SKM-1 treated with dmso at 0.1 percent for 144 hours (cell line): ENCODE measurements around the gene APOBEC3F.
"Not testable (repeated sequence)": the region's sequence is repeated elsewhere in the genome, so short reads cannot be mapped to it uniquely, and the experiment has no call there.

Experiments
- DNase-seq: peaks from one replicate; lab custom pipeline; 2025; ENCODE audit not compliant: unreplicated experiment; lab: John Stamatoyannopoulos, UW

The APOBEC3F gene

DNA sequence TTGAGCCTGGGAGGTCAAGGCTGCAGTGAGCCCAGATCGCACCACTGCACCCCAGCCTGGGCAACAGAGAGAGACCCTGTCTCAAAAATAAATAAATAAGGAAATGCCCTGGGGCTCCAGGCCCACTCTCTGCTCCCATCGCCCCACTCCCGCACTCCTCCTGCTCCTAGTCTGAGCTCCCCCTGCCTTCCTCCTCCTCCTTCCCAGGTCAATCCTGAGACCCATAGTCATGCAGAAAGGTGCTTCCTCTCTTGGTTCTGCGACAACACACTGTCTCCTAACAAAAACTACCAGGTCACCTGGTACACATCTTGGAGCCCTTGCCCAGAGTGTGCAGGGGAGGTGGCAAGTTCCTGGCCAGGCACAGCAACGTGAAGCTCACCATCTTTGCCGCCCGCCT lies 29.5 kb downstream of the APOBEC3F start:
- DNase-seq: no peak

DNA sequence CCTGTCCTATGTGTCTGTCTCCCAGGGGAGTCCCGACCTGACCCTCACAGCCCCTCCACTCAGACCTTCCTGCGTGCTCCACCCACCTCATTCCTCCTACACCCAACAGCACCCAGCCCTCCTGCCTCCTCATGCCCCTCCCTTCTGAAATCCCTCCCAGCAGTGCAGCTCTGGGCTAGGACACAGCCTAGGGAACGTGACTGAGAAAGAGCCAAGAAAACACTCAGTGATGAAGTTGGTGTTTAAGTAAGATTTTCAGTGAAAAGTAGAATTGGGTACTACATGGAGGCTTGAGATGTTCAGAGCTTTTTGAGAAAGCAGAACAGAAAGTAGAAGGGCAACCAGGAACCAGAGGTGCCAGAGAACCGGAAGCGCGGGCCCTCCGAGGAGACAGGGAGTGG lies 31.9 kb downstream of the APOBEC3F start:
- DNase-seq: not testable (repeated sequence)

DNA sequence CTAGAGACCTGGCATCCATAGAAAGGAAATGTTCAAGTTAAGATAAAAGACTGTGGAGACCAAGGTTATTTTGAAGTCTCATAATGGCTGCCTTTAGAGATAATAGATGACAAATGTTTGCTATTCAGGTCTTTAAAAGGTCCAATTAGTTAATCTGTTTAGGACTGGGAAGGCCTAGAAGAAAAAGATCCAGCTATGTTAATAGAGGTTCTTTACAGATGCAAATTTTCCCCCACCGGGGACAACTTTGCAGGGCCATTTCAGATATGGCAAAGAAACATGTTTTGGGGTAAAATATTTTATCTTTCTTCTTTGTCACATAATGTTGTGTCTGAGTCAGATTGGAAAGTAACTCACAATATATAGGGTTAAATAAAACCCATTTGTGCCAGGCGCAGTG lies 33.3 kb downstream of the APOBEC3F start:
- no peak for DNase-seq

DNA sequence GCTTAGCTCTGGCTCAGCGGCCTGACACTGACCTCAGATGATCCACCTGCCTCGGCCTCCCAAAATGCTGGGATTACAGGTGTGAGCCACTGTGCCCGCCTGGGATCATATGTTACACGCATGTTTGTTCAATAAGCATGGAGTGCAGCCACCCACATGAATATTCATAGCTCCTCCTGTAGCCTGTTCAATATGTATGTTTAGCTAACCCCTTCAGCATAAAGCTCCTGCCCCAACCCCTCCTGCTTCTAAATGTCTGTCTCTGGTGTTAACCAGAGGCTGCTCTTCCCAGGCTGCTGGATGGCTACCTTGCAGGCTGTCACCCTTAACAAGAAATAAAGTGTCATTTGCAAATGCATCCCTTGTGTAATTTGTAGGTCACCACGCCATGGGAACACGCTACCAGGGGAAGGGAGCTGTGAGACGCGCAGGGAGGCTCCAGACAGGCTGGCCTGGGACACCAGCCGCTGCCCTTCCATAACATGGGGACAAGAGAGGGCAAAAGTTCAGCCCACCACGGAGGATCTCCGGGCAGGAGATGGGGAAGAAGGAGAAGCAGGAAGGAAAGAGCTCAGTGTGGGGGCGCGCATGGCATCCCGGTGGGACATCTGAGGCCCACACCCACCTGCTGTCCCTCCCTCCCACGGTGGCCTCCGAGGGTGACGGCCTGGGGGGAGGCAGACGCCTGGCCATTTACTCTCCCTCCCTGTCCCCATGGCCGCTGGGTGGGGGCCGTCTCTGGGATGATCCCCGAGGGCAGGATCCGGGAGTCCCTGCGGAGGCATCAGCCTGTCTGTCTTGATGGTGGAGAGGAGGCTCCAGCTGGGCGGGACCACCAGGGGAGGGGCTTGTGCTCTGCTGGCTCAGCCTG lies 35.7 kb downstream of the APOBEC3F start:
- DNase-seq: not testable (repeated sequence)

DNA sequence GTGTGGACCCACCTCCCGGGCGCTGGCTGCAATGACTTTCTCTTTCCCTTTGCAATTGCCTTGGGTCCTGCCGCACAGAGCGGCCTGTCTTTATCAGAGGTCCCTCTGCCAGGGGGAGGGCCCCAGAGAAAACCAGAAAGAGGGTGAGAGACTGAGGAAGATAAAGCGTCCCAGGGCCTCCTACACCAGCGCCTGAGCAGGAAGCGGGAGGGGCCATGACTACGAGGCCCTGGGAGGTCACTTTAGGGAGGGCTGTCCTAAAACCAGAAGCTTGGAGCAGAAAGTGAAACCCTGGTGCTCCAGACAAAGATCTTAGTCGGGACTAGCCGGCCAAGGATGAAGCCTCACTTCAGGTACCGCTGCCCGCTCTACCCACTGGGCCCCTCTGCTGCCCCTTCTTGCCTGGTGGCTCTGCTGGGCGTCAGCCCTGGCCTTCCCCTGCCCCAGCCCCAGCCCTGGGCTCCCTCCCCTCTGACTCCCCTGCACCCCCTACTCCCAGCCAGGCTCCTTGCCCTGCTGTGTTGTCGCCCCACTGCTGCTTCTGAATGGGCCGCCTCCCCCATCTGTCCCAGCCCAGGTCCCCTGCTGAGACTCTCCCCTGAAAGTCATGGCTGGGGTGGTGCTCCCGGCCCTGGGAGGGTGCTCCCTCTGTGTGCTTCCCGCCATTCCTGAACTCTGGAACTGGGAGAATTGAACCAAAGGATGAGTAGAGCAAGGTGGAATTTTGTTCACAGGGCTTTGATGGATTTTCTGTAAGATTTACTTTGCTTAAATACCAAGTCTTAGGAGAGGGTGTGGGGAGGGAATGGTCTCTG lies 36.6 kb downstream of the APOBEC3F start, which contains the start of gene APOBEC3G:
APOBEC3G (plus strand) TSS at position 250 of the 815 bp plus-strand sequence; CDS start at position 337, 87 bp downstream.
- DNase-seq: peak; percentile 11

DNA sequence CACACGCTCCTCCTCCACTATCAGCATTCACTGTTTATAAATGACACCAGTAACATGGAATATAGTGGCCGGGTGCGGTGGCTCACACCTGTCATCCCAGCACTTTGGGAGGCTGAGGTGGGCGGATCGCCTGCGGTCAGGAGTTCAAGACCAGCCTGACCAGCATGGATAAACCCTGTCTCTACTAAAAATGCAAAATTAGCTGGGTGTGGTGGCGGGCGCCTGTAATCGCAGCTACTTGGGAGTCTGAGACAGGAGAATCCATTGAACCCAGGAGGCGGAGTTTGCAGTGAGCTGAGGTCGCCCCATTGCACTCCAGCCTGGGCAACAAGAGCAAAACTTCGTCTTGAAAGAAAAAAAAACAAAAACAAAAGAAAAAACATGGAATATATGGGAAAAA lies 37.2 kb downstream of the APOBEC3F start:
- DNase-seq: not testable (repeated sequence)

DNA sequence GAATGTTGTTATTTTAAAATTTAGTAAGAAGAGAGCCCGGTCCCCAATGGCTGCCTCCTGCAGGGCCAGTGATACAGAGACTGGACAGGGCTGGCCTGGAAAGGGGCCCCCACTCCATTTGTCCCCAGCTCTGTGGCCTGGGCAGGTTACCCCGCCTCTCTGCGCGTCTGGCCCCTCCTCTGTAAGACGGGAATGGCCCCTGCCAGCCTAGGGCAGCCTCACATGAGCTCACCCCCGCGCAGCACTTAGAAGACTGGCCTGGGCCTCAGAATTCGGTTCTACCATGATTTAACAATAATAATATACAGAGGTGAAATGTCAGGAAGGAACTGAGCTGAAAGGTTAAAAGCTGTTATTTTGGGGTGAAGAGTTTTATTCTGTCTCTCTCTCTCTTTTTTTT lies 37.7 kb downstream of the APOBEC3F start:
- DNase-seq: no peak

DNA sequence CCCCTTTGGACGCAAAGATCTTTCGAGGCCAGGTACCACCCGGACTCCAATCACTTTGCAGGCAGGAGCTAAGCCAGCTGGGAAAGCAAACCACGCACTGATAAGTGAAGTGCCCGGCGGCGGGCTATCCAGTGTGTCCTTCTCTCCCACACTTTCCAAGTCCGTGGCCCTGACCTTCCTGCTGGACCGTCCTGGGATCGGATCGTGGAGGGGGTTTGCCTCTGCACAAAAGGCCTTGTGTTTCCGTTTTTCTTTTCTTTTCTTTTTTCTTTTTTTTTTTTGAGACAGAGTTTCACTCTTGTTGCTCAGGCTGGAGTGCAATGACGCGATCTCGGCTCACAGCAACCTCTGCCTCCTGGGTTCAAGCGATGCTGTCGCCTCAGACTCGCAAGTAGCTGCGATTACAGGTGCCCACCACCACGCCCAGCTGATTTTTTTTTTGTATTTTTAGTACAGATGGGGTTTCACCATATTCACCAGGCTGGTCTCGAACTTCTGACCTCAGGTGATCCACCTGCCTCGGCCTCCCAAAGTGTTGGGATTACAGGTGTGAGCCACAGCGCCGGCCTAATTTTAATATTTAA lies 38.5 kb downstream of the APOBEC3F start:
- DNase-seq: not testable (repeated sequence)

DNA sequence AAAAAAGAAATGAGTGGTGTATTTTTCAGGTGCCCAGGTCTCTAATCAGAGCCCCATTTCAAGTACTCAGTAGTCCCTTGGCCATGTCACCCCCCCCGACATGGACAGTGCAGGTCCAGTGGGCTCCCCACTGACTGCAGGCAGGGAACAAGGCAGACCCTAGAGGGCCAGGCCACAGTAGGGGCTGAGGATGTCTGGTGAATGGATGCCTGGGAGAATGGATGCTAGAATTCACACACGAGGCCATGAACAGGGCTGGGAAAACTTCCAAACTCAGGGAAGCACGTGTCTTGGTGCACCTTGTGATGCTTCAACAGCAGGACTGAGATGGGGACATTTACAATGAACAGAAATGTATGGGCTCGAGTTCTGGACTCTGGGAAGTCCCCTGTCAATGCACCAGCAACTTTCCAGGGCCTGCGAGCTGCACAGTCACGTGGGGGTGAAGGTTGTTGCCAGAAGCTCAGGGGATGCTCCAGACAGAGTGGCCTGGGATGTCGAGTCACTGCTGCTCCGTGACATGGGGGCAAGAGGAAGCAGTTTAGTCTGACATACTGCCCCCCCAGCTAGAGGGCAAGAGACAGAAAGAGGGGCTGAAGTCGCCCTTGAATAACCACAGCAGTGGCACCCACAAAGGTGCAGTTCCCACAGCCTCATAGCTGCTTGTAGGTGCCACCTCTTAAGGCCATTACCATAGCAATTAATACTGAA lies 39.5 kb downstream of the APOBEC3F start:
- DNase-seq: no peak

DNA sequence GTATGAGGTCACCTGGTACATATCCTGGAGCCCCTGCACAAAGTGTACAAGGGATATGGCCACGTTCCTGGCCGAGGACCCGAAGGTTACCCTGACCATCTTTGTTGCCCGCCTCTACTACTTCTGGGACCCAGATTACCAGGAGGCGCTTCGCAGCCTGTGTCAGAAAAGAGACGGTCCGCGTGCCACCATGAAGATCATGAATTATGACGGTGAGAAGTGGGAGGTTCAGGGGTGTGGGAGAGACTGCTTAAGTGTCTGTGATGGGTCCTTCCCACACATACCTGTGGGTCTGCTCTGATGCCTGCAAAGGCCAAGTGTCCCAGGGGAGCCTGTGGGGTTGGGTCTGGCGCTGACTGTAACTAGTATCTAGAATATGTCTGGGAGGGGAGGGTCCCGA lies 40.4 kb downstream of the APOBEC3F start:
- DNase-seq: no peak

DNA sequence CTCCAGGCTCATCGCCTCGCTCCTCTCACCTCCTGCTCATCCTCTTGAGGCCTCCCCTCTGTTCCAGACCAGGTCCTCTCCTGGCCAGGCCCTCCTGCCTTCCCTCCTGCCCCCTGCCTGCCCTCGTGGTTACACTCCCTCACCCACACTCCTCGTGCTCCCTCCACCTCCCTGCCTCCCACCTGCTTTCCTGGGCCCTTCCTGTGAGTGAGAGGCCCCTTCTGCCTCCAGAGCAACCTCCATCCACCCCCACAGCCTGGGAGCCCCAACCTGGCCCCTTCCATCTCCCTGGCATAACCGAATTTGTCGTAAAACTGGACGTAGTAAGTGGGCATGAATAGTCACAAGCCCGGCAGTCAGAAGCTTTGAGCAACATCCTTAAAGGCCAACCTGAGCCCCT lies 40.9 kb downstream of the APOBEC3F start:
- no peak for DNase-seq

DNA sequence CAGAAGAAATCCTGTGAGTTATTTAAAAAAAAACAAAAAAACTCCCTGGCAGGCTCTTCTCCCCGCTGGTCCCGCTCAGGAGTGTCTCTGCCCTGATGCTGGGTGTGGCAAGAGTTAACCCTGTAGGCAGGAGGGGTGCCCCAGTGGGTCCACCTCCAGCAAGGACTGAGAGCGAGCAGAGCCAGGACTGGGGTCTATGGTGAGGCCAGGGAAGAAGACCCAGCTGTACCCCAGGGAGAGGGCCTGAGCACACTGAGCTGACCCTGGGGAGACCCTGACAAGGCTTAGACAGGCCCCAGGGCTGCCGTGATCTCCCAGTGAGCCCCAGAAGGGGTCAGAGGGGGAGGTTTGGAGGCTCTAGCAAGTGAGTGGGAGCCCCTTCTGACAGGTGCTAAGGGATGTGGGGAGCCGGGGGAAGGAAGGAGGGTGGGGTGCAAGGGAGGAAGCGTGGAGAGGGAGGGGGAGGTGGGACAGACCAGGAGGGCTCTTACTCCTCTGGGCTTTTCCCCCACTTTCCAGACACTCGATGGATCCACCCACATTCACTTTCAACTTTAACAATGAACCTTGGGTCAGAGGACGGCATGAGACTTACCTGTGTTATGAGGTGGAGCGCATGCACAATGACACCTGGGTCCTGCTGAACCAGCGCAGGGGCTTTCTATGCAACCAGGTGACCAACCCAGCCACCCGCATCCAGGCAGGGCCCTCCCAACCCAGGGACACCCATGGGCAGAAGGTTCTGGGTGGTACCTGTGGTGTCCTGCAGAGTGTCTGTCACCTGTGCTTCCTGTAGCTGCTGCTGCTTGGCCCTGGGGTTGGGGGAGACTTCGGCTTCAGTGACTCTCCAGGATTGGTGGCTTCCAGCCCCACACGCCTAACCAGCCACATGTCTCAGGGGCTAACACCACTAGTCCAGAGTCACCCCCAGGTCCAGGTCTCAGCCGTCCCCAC lies 42.8 kb downstream of the APOBEC3F start:
- DNase-seq: no peak

DNA sequence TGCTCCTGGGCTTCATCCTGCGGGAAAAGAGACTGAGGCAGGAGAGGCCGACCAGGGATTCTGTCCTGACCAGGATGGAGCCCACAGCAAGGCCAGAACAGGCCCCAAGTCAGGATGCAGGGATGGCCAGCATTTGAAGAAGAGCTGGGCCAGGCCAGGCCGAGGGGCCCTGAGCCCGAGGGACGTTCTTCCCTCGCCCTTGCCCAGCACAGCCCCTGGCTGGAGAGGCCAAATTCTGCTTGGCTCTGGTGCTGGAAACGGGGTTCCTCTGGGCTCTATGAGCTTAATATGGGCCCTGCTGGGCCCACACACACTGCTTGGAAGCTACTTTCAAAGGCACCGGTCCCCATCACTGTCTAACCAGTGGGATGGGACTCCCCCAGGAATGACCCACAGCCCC lies 44.0 kb downstream of the APOBEC3F start:
- no peak for DNase-seq

DNA sequence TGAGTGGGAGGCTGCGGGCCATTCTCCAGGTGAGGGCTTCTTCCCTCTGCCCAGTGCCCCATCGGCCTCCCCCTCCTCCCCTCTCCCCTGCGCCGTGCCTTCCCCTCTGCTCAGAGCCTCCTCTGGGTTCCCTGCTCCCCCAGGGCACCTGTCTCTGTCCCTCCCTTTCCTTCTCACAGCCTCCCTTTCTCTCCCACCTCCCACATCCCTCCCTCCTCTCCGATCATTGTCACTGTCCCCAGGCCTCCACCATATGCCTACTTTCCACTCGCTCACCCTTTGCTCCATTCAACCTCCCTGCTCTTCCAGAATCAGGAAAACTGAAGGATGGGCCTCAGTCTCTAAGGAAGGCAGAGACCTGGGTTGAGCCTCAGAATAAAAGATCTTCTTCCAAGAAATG lies 46.4 kb downstream of the APOBEC3F start:
- DNase-seq: no peak

DNA sequence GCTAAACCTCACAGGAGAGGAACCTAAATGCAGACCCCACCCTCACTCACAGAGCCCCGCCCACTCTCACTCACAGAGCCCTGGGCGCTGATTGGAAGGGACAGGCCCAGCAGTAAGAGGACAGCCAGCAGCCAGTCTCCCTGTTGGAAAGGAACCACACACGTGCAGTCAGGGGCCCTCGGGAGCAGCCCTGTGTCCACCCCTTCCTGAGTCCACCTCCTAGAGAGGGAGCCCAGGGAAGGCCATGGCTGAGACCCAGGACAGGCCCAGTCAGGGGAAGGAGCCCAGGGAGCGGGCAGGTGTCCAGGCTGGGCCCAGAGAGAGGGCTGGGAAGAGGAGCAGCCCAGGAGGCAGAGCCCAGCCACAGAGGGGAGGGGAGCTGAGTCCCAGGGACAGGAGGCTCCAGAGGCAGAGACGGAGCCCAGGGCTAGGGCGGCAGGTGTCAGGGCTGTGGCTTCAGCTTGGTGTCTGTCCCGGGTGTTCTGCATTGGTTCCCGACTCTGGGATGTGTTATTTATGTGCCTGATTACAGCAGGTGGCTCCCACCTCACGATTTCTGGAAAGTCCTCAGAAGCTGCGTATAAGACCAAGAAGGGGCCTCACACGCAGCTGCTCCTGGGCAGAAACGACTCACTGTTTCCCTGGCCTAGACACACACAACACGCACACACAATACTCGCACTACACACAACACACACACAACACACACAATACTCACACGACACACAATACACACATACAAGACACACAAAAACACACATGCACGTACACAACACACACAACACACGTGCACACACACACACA lies 47.4 kb downstream of the APOBEC3F start:
- DNase-seq: no peak

DNA sequence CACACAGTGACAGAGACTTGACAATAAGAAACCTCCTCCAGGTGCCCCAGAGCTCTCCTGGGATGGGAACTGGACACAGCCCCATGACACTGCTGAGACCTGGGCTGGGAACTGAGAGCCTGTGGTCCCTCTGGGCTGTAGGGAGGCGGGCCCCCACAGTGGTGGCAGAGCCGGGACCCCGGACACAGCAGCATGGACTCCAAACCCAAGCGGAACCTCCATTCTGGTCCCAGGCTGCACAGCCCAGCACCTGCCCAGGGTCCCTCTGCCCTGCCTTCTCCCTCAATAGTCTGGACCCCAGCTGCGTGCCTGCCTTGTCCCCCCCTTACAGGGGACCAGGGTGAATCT lies 48.0 kb downstream of the APOBEC3F start:
- DNase-seq: no peak

DNA sequence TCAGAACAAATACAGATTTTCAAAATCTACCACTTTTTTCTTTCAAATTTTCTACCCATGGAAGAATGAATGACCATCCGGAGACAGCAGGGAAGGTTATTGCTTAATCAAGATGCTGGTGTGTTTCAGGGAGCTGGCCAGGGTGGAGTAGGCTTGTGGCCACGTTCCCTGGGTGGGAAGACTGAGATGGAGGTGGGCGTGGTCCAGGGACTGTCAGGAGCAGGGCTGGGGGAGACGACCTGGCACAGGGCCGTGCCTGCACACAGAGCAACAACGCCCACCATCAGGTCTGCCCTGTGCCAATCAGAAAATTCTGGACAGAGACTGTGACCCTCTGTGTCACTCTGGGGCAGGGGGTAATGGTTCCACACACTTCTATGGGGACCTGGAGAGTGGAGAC lies 49.3 kb downstream of the APOBEC3F start:
- no peak for DNase-seq

DNA sequence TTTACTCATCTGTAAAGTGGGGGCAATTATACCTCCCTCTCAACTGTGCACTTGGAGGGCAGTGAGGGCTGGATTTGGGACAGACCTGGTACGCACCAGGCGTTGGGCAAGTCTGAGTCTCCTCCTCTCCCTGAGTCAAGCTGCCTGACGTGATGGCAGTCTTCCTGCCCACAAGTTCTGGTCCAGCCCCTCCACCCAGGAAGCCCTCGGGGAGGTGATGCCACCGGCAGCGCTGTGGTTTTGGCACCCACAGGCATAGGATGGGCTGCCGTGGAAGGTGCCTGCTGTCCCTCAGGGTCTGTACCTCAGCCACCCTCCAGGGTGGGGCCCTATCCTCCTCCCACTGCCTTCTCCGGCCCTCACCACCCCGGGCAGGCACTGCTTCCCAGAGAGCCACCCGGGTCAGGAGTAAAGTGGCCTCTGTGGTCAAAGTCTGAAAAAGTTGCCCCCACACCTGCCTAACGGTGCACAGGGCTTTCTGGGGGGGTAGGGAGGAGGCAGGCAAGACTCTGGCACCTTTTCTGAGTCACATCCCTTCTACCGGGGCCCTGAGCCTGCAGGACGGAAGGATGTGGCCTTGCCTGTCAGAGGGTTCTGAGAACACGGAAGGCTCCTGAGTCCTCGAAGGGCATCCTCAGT lies 49.9 kb downstream of the APOBEC3F start:
- DNase-seq: peak; percentile 54
